ENCODE data around the gene AICDA.
"Not testable (repeated sequence)": the region's sequence is repeated elsewhere in the genome, so short reads cannot be mapped to it uniquely, and the experiment has no call there.

The AICDA gene

DNA sequence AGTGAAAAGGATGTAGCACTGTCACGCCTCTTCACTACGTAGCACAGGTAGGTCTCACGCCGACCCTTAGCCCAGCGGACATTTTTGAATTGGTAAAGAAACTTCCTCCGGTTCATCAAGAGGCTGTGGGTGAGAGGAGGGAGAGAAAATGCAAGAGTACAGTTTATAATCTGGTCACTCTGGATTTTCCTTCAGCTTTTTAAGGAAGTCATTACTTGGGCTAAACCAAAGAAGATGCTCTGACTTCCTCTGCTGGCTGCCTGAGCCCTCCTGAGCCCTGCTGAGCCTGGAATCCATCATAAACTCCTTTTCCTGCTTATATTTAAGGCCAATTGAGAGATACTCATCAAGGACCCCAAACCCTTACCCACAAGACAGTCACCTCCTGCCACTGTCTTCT is 5.8 kb downstream of the AICDA start:
- no peak for DNase-seq

DNA sequence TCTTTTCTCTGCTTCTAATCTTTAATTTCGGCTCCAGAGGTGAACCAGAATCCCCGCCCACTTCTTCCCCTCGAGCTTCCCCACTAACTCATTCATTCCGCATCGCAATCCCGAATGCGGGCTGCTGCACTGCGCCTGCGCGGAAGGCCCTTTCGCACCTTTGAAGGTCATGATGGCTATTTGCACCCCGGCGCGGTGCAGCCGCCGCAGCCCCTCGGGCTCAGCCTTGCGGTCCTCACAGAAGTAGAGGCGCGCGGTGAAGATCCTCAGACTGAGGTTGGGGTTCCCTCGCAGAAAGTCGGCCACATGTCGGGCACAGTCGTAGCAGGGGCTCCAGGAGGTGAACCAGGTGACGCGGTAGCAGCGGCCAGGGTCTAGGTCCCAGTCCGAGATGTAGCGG is 7.6 kb downstream of the AICDA start:
- DNase-seq, result no peak

DNA sequence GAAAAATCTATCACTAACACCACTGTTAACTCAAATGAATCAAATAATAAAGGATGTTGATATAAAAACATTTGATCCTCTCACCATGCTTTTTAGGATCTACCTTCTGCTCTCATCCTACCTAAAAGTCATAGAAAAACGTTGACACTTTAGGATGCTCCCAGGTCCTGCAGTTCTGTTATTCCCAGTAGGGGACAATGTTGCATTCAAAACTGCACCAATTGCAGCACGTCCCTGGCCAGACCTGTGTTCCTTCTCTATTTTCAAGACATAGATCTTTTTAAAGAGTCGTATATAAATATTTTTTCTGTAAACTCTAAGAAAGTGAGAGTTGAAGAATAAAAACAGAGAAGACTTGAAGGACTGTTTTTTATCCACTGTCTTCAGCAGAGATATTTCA is 8.8 kb downstream of the AICDA start:
- no peak for DNase-seq

- DNase-seq, result no peak
Measured at GRCh38 chr12:8603286-8603685, 9.4 kb downstream of the AICDA start.

- no peak for DNase-seq
Measured at GRCh38 chr12:8596561-8596960, 16.1 kb downstream of the AICDA start.

DNA sequence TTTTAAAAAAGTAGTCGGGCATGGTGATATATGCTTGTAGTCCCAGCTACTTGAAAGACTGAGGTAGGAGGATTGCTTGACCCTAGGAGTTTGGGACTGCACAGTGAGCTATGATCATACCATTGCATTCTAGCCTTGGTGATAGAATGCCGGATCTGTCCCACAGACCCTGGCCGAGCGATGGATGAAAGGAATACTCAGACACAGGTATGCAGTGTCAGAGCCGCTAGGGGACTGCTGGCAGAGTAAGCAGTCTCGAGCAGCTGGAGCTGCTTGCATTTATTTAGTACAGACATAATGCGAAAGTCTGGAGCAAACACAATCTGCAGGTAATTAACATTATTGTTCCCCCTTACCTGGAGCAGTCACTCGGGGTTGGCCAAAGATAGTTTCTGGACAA is 18.6 kb downstream of the AICDA start:
- DNase-seq, result no peak

- no peak for DNase-seq
Measured at GRCh38 chr12:8593246-8593645, 19.4 kb downstream of the AICDA start.

DNA sequence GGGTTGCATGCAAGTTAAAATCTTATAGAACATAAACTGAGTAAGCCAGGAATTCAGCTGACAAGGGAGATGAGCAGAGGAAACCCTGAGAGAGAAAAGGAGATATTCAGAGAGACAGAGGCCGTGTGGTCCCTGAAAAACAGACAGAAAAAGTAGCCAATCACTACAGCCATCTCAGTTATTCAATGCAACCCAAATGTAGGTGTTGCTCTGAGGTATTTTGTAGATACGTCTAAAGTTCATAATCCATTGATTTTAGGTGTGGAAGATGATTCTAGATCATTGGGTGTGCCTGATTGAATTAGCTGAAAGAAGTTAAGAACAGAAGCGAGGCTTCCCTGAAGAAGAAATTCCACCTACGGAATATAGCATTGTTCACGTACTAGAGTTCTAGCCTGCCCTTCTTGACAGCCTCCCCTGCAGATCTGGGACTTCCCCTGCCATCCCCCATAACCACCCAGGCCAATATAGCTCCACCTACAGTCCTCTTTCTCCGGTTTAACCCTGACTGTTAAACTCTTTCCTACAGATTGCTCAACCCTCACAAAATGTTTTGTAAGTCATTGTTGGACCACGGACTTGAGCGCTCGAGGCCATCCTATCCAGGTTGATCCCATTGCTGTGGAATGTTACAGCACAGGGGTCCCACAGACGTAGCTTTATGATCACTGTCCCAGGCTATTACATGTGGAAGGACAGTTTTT is 21.7 kb downstream of the AICDA start:
- no peak for DNase-seq

DNA sequence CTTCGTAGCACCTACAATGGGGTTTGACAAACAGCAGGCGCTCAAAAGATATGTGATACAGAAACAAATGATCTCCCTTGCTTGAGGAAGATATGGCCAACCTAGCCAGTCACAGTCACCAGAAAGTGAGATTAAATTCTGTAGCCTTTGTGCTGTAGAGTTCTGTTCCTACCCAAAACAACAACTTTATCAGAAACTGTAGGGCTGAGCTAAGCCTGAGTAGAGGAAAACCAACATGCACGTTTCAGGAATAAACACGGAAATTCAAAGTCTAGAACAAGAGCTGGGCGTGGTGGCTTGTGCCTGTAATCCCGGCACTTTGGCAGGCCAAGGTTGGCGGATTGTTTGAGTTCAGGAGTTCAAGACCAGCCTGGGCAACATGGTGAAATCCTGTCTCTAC is 23.0 kb downstream of the AICDA start:
- no peak for DNase-seq

DNA sequence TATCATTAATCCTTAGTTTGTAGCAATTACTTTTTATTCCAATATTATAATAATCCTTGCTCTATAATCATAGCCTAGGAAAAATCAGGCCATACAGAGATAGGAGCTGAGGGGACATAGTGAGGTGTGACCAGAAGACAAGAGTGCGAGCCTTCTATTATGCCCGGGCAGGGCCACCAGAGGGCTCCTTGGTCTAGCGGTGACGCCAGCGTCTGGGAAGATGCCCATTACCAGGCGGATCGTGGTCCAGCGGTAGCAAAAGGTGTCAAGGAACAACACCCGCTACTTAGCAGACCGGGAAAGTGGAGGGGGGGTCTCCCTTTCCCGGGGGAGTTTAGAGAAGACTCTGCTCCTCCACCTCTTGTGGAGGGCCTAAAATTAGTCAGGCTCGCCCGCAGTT is 28.2 kb downstream of the AICDA start:
- DNase-seq, result not testable (repeated sequence)

- no peak for DNase-seq
Measured at GRCh38 chr12:8584004-8584403, 28.7 kb downstream of the AICDA start.

DNA sequence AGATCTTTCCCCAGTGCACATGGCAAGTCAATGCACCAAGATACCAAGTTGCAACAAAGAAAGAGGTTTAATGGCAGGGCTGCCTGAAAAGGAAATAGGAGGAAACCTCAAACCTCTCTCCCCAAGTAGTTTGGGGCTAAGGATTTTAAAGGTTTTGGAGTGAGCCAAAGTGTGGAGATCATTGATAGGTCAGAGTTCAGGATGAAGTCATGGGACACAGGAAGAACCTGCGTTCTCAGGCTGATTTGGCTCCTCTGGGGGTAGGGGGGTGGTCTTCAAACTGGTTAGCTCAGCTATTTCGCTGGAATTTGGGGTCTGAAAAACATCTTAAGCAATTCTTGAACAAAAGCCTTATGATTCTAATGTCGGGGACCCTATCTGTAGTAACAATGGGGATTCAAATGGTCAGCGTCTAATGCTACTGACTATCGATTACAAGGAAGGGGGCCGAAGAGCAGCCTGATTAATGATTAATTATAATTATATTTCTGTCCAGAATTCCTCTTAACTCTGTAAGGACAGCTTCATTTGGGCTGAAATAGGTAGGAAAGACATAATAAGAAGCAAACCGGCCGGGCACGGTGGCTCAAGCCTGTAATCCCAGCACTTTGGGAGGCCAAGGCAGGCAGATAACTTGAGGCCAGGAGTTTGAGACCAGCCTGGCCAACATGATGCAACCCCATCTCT is 31.4 kb downstream of the AICDA start:
- no peak for DNase-seq

- no peak for DNase-seq
Measured at GRCh38 chr12:8577879-8578278, 34.8 kb downstream of the AICDA start.

GRCh38 chr12:8572507-8572906 is 40.2 kb downstream of the AICDA start:
- no peak for DNase-seq

- DNase-seq, result no peak
Measured at GRCh38 chr12:8566525-8566924, 46.1 kb downstream of the AICDA start.

DNA sequence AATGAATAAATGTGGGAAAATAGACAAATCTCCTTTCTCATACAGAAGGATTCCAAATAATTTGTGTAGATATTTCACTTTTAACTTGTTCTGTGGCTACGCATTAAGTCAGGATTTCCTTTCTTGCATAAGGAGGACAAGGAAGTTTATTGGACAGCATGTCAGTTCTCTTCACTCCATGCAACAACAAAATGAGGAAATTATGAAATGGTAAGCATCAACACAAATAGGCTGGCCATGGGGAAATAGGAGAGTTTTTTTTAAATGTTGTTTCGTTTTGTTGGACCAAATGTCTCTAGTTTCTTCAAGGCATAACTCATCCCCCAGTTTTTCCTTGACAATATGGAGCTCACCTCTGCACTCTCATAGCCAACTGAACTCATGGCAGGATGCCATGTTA is 46.6 kb downstream of the AICDA start:
- DNase-seq, result not testable (repeated sequence)

GRCh38 chr12:8564656-8565055 is 48.0 kb downstream of the AICDA start:
- DNase-seq, result no peak

DNA sequence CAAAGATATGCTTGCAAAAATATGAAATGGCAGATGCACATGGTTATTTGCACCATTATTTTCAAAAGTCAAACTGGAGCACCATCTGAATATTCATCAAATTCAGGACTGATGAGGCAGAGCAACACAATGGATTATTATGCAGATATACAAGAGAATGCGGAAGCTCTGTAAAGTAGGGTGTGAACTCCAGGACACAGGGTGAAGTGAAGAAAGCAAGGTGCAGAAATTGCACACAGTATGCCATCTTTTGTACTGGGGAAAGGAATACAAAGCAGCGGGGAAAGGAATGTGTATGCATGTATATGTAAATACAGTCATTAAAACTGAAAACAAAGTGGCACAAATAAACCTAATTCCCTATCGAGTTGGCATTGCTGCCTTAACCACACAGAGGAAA is 49.3 kb downstream of the AICDA start:
- DNase-seq, result no peak

DNA sequence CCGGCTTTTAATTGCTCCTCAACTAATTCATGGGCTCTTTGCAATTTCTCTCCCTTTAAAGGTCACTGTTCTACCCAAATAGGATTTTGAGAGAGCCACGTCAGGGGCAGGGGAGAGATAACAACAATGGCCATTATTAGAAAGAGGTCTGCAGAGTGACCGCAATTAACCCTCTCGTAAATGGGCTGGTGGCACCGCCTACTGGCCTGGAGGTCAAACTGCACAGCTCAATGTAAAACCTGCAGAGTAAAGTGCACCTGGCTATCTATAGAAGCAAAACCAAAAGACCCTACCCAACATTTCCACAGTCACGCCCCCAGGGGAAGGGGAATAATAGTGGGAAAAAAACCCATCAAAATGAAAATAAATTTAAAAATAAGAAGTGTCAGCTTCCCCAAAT is 50.3 kb downstream of the AICDA start:
- no peak for DNase-seq

DNA sequence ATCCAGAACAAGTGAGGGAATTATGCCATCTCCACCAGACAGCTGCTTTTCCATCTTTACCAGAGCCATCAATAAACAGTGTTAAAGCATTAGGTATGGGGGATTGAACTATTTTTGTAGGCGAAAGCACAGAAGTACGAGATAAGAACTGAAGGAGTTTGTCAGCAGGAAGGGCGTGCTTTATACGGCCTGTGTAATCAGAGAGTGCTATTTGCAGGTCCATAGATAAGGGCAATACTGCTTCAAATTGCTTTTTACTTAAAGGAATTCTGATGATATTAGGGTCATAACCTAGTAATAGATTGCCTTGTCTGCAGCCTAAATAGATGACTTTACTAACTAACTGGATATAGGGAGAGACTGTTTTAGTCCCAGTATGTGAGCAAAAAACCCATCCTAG is 51.6 kb downstream of the AICDA start:
- DNase-seq, result no peak

DNA sequence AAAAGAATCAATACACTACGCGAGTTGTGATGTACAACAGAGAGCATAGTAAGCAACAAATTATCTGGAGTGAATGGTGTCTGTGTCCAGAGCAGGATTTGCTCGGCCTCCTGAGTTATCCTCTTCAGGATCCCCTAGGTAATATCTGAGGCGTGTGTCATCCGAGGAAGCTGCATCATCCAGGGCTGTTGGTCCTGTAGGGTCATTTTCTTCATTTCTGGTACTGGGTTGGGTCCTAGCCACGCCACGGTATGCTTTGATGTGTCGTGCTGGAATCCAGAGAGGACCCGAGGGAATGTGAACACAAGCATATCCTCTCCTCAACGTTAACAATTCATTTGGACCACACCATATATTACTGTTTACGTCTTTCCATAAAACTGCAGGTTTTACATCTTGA is 53.0 kb downstream of the AICDA start:
- DNase-seq, result no peak

DNA sequence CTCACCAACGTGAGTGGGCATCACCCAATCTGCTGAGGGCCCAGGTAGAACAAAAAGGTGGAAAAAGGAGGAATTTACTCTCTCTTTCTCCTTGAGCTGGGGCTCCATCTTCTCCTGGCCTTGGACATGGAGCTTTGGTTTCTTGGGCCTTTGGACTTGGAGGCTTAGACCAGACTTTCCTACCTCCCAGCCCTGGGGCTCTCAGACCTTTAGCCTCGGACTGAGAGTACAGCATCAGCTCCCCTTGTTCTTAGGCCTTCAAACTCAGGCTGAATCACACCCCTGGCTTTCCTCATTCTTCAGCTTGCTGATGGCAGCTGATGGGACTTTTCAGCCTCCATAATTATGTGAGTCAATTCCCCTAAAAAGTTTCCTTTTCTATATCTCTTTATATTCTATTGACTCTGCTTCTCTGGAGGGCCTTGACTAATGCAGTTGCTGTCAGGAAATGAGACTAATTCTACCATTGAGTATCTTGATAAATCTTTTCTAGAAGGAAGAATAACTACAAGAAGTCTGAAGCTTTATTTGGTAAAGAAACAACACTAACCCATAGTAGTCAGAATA is 56.0 kb downstream of the AICDA start:
- DNase-seq, result no peak

- no peak for DNase-seq
Measured at GRCh38 chr12:8554451-8555195, 58.0 kb downstream of the AICDA start.

GRCh38 chr12:8553088-8553627 is 59.5 kb downstream of the AICDA start:
- no peak for DNase-seq
